ENCODE results near the gene CTPS2.
"Not testable (repeated sequence)": the region's sequence is repeated elsewhere in the genome, so short reads cannot be mapped to it uniquely, and the experiment has no call there.

Gene CTPS2

GRCh38 chrX:16610121-16610621 lies 102.3 kb downstream of the CTPS2 start:
- FAIRE-seq (no peak), DNase-seq (ENCODE audit: insufficient read length, low spot score) (no peak)

GRCh38 chrX:16606142-16606720 lies 106.2 kb downstream of the CTPS2 start:
- no peak for FAIRE-seq
- DNase-seq (ENCODE audit: insufficient read length, low spot score): no peak

- FAIRE-seq (no peak), DNase-seq (ENCODE audit: insufficient read length, low spot score) (no peak)
These were observed 108.1 kb downstream of the CTPS2 start for GRCh38 chrX:16604337-16604736.

GRCh38 chrX:16603822-16604221 lies 108.6 kb downstream of the CTPS2 start:
- FAIRE-seq (no peak), DNase-seq (ENCODE audit: insufficient read length, low spot score) (no peak)

- DNase-seq (ENCODE audit: insufficient read length, low spot score); FAIRE-seq: not testable (repeated sequence)
These were observed 109.2 kb downstream of the CTPS2 start for GRCh38 chrX:16603235-16603634.

GRCh38 chrX:16601885-16602284 lies 110.6 kb downstream of the CTPS2 start:
- FAIRE-seq (no peak), DNase-seq (ENCODE audit: insufficient read length, low spot score) (no peak)

- no peak for FAIRE-seq
- DNase-seq (ENCODE audit: insufficient read length, low spot score): no peak
These were observed 118.0 kb downstream of the CTPS2 start for GRCh38 chrX:16594490-16594889.

GRCh38 chrX:16593801-16594200 lies 118.7 kb downstream of the CTPS2 start:
- DNase-seq (ENCODE audit: insufficient read length, low spot score) (no peak), FAIRE-seq (no peak)

- no peak for FAIRE-seq
- DNase-seq (ENCODE audit: insufficient read length, low spot score): no peak
These were observed 120.2 kb downstream of the CTPS2 start for GRCh38 chrX:16592194-16592770.

- no peak for DNase-seq (ENCODE audit: insufficient read length, low spot score)
- no peak for FAIRE-seq
These were observed 122.6 kb downstream of the CTPS2 start for GRCh38 chrX:16589826-16590225.

- FAIRE-seq: no peak
- DNase-seq (ENCODE audit: insufficient read length, low spot score): no peak
These were observed 123.3 kb downstream of the CTPS2 start for GRCh38 chrX:16589211-16589610.

- DNase-seq (ENCODE audit: insufficient read length, low spot score) (no peak), FAIRE-seq (no peak)
These were observed 124.2 kb downstream of the CTPS2 start for GRCh38 chrX:16588266-16588665.

GRCh38 chrX:16587836-16588235 lies 124.6 kb downstream of the CTPS2 start:
- no peak for FAIRE-seq
- no peak for DNase-seq (ENCODE audit: insufficient read length, low spot score)

- no peak for DNase-seq (ENCODE audit: insufficient read length, low spot score)
- no peak for FAIRE-seq
These were observed 125.9 kb downstream of the CTPS2 start for GRCh38 chrX:16586377-16587112.

GRCh38 chrX:16585486-16586376 lies 126.7 kb downstream of the CTPS2 start:
- DNase-seq (ENCODE audit: insufficient read length, low spot score) (no peak), FAIRE-seq (no peak)

- DNase-seq (ENCODE audit: insufficient read length, low spot score); FAIRE-seq: not testable (repeated sequence)
These were observed 132.3 kb downstream of the CTPS2 start for GRCh38 chrX:16580004-16580797.

- no peak for FAIRE-seq
- DNase-seq (ENCODE audit: insufficient read length, low spot score): no peak
These were observed 133.0 kb downstream of the CTPS2 start for GRCh38 chrX:16579517-16579916.

GRCh38 chrX:16578218-16578617 lies 134.3 kb downstream of the CTPS2 start:
- FAIRE-seq (no peak), DNase-seq (ENCODE audit: insufficient read length, low spot score) (no peak)

GRCh38 chrX:16577483-16578029 lies 134.9 kb downstream of the CTPS2 start:
- no peak for FAIRE-seq

GRCh38 chrX:16575388-16575787 lies 137.1 kb downstream of the CTPS2 start:
- not testable (repeated sequence) for FAIRE-seq

More at GRCh38 chrX:16577483-16578029, 134.9 kb downstream of the CTPS2 start:
- DNase-seq (ENCODE audit: insufficient read length, low spot score): no peak

More at GRCh38 chrX:16575388-16575787, 137.1 kb downstream of the CTPS2 start:
- not testable (repeated sequence) for DNase-seq (ENCODE audit: insufficient read length, low spot score)

All from GM19239 (cell line).